GM19438 (cell line): Measurements from ENCODE around the gene CPNE2.

Source experiments
- ATAC-seq: cut with Tn5 transposase; IDR thresholded peaks from one replicate; pipeline ENCODE4 v1.9.1; 2021; ENCODE audit warnings: low read depth; ENCODE audit not compliant: unreplicated experiment

Gene CPNE2

DNA sequence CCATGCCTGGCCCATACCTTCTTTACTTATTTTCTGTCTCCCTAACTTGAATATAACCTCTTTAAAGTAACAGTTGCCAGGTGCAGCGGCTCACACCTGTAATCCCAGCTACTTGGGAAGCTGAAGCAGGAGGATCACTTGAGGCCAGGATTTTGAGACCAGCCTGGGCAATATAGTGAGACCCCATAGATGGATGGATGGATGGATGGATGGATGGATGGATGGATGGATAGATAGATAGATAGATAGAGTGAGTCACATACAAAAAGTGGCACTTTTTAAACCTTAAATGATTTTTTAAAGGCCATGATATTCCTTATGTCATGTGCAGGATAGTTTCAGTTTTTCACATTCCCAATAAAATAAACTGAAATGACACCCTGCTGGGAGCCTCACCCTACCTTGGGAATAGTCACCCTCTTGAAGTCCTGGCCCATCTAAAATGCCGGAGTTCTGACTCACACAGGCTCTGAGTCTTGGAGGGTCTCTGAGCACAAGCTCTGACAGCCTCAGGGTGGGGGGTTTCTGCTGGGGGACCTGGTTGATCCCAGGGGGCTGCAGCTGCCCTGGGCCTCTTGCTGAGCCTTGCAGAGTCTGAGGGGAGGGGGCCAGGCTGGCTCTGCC is 26.2 kb downstream of the CPNE2 start:
- no peak for ATAC-seq

DNA sequence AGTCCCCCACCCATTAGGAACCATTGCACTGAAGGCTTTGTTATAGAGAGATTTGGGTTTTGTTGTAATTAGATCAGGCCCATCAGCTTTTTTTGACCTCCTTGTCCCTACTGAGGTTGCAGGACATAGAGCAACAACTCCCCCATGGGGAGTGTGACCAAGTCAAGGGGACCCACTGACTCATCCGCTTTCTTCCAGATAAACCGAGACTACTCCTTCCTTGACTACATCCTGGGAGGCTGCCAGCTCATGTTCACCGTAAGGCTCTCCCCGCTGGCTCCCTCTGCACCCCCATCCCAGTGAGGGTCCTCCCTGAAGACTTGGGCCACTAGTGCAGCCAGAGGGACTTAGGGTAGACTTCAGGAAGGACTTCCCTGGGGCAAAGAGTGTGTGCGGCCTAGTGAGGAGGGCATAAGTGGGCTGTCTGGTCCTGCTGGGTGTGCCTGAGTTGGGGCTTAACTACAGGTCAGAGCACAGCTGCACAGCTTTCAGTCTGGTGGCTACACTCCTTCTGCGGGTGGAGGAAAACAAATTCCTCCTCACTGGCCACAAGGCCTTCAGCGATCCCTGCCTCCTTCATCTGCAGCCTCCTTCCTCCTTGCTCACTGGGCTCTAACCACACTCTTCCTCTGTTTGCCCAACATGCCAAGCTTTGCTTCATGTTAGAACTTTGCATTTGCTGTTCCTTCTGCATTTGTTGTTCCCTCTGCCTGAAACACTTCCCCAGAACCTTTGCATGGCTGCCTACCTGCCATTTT is 31.0 kb downstream of the CPNE2 start:
- ATAC-seq = no peak

GRCh38 chr16:57123974-57124674 is 31.7 kb downstream of the CPNE2 start:
- ATAC-seq = no peak

- ATAC-seq = no peak
Measured at GRCh38 chr16:57125376-57125775, 33.0 kb downstream of the CPNE2 start.

- ATAC-seq = no peak
Measured at GRCh38 chr16:57125969-57126368, 33.6 kb downstream of the CPNE2 start.

GRCh38 chr16:57126411-57126810 is 34.0 kb downstream of the CPNE2 start:
- no peak for ATAC-seq

GRCh38 chr16:57127037-57127763 is 34.8 kb downstream of the CPNE2 start:
- ATAC-seq = no peak

DNA sequence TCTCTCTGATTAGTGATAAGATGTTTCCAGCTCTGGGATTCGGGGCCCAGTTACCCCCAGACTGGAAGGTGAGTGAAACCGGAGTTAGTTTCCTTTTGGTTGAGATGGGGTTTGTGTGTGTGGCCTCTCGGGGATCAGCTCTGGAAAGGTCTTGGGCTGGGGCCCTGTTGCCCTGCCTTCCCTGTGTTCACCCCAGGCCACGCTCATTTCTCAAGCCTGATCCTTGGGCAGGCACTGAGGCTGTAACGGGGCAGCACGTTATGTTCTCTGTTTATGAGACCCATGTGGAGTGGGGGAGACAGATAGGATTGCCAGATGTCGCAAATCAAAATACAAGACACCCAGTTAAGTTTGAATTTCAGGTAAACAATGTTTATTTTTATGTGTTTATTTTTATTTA is 35.5 kb downstream of the CPNE2 start:
- ATAC-seq = no peak

DNA sequence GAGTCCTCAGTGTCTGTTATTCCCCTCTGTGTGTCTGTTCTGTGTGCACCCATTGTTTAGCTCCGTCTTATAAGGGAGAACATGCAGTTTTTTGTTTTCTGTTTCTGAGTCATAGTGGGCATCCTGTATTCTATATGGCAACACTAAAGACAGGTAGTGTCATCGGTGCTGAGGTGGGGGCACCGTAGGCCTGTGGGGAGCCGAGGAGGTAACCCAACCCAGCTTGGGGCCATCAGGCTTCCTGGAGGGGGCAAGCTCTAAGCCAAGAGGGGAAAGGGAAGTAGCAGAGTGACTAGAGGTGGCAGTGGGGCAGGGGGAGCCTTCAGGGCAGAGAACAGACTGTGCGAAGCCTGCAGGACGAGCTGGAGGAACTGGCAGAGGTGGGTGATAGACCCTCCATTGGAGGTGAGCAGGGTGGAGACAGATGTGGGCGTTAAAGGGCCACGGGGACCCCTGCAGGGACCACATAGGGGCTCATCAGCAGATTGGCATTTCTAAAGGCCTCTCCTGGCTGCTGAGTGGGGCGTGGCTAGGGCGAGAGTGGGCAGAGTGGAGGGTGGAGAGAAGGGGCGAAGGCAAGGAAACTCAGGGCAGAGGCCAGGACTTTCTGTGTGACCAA is 36.5 kb downstream of the CPNE2 start:
- ATAC-seq = no peak

GRCh38 chr16:57130950-57131321 is 38.6 kb downstream of the CPNE2 start:
- no peak for ATAC-seq

GRCh38 chr16:57131351-57131970 is 39.1 kb downstream of the CPNE2 start:
- no peak for ATAC-seq

DNA sequence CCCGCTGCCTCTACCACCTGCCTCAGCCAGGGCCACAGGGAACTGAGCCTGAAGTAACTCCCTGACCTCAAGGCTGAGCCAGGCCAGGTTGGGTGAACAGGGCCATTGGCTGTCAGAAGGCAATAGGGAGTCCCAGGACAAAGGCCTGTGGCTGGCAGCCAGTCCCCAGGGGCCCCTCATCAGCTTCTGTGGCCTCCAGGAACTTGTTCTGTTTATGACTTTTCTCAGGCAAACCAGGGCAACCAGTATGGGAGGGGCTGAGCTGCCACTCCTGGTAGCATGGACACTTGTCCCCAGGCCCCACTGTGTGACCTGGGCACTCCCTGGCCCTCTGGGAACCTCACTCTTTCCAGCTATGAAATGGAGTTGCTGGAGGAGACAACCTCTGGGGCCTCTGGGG is 40.1 kb downstream of the CPNE2 start:
- ATAC-seq = no peak

DNA sequence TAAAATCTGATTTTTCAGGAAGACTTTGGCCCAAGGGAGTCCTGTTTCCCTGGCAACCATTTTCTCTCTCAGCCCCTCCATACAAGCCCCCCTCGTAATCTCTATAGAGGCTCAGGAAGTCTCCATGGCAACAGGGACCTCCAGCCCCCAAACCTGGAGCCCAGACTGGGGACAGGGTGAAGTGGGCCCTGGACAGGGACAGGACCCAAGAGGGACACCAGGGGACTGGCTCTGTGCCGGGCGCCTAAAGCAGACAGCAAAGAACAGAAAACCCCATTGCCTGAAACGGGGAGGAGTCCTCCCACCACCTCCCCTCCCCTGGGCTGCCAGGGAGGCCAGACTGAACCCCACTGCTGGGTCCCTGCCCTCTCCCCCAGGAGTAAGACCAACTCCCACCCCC is 40.6 kb downstream of the CPNE2 start:
- no peak for ATAC-seq

GRCh38 chr16:57133886-57134285 is 41.5 kb downstream of the CPNE2 start:
- ATAC-seq = no peak

DNA sequence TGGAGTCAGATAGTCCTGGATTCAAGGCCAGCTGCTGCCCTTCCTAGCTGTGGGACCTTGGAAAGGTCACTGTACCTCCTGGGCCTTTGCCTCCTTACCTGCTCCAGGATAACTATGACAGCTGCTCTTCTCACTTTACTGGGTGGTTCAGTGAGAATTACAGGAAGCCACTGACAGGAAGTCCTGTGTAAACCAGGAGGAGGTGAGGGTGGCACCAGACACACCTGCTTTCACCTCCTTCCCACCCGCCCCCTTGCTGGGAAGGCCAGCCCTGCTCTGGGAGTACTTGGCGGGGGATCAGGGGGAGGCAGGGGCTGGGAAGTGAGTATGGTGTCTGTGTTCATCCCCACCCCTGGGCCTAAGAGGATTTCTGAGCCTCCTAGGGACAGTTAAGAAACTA is 42.6 kb downstream of the CPNE2 start:
- no peak for ATAC-seq

DNA sequence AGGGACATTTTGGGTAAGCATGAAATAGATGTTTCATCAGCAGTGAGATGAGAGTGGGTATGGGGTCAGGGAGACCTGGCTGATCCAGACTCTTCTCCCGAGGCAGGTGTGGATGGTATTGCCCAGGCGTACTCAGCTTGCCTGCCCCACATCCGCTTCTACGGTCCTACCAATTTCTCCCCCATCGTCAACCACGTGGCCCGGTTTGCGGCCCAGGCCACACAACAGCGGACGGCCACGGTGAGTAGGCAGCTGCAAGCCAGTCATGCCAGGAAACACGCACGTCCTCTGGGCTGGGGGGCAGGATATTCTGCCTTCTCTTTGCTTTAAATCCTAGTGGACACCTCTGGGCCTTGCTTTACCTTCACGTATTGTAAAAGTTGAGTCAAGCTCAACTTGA is 44.7 kb downstream of the CPNE2 start:
- no peak for ATAC-seq

DNA sequence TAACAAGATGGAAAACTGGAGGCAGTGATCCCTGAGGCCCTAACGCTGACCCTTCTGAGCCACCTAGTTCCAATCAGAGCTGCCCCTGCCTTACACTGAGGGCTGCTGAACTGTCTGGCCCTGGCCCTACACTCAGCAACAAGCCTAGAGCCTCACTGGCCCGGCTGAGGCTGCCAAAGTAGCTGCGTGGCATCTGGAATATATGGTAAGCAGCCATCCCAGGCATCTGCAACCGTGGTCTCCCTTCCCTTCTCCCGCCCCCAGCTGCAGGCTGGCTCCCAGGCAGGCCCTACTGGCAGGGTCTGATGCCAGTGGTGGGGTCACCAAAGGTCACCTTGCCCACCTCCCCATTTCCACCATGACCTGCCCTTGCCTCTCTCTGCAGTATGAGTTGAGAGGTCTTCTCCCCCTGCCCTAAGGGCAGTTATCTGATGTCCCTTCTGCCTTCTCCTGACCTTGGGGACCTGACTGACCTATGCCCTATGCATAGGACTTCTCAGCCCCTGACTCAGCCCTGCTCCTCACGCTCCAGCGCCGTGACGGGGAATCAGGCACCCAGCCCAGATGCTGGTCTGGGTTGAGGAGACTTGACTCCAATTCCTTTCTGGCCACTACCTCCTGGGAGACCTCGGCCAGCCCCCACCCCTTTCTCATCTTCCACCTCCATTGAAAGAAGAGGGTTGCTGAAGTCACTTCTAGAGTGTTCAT is 45.3 kb downstream of the CPNE2 start:
- no peak for ATAC-seq

- no peak for ATAC-seq
Measured at GRCh38 chr16:57138281-57138935, 46.0 kb downstream of the CPNE2 start.
